Spleen (tissue), 11 donors: ENCODE results near the gene TMEM259. TPM values are rescaled to one million over a fixed set of nuclear protein-coding genes. Genes with fewer than 3 reads are reported as not detected.

Source experiments
- DNase-seq: peaks from one replicate; pipeline ENCODE4 v3.0.0-alpha.2; 2020
- H3K27ac ChIP-seq, 8 donors: fragments of 200-600 bp; sonication (generic) in 7 of 8; 1 replicate in 4 of 8; 2 replicates in 4 of 8; pipeline versions ENCODE4 v1.5.0 to v1.8.0; 2016 to 2021; ENCODE audit warnings: inconsistent platforms in 4 of 8, mild to moderate bottlenecking in 4 of 8, moderate library complexity in 1 of 8
- H3K27me3 ChIP-seq, 7 donors: fragments of 200-600 bp; sonication (generic) in 6 of 7; replicated peaks in 1 of 7; 1 replicate in 4 of 7; 2 replicates in 3 of 7; pipeline versions ENCODE4 v1.5.0 to v1.8.0; 2016 to 2021; ENCODE audit warnings: inconsistent platforms in 3 of 7, mild to moderate bottlenecking in 1 of 7
- H3K36me3 ChIP-seq, 6 donors: fragments of 200-600 bp; sonication (generic) in 5 of 6; 1 replicate in 4 of 6; 2 replicates in 2 of 6; pipeline versions ENCODE4 v1.5.0 to v1.8.0; 2016 to 2021; ENCODE audit warnings: inconsistent platforms in 2 of 6
- H3K4me1 ChIP-seq, 6 donors: fragments of 200-600 bp; sonication (generic) in 5 of 6; 1 replicate in 3 of 6; 2 replicates in 3 of 6; pipeline versions ENCODE4 v1.5.0 to v1.8.0; 2016 to 2021; ENCODE audit warnings: inconsistent platforms in 3 of 6
- H3K4me3 ChIP-seq, 8 donors: fragments of 200-600 bp; sonication (generic) in 7 of 8; 1 replicate in 4 of 8; 2 replicates in 4 of 8; pipeline versions ENCODE4 v1.5.0 to v1.8.0; 2016 to 2021; ENCODE audit warnings: inconsistent platforms in 4 of 8, mild to moderate bottlenecking in 4 of 8, moderate library complexity in 2 of 8
- H3K9me3 ChIP-seq, 8 donors: fragments of 200-600 bp; sonication (generic) in 7 of 8; 1 replicate in 4 of 8; 2 replicates in 4 of 8; pipeline versions ENCODE4 v1.5.0 to v1.8.0; 2016 to 2021; ENCODE audit warnings: inconsistent platforms in 4 of 8
- CTCF ChIP-seq, 11 experiments: fragments of 200-600 bp in 7 of 11; fragments of 450-650 bp in 4 of 11; sonication (generic) in 4 of 11; IDR thresholded peaks in 8 of 11; conservative IDR thresholded peaks in 3 of 11; 1 replicate in 7 of 11; 2 replicates in 4 of 11; pipeline versions ENCODE4 v1.4.0 to v1.8.0; 2016 to 2021; ENCODE audit warnings: antibody characterized with exemption in 11 of 11, inconsistent platforms in 4 of 11, mild to moderate bottlenecking in 1 of 11
- POLR2A ChIP-seq, 3 donors: fragments of 450-650 bp; IDR thresholded peaks; one replicate each; pipeline ENCODE4 v1.5.1; 2017; ENCODE audit warnings: antibody characterized with exemption in 3 of 3, mild to moderate bottlenecking in 1 of 3
- POLR2AphosphoS5 ChIP-seq, 3 donors: sonication (generic); formaldehyde crosslinking; IDR thresholded peaks; one replicate each; pipeline ENCODE4 v1.5.1; 2017; ENCODE audit warnings: antibody characterized with exemption in 3 of 3
- WGBS, 5 donors: extraction: QIAGEN DNeasy Blood & Tissue Kit in 3 of 5; methylation state at CpG; one replicate each; pipeline versions ENCODE4 v1.1.5 to v1.1.7; 2013 to 2018; 5-methylcytosine and 5-hydroxymethylcytosine counted together
- intact Hi-C: fragments of 100-400 bp; cut with DNase I; formaldehyde crosslinking; loops from one replicate; pipeline ENCODE4 v1.15.0; 2023; ENCODE audit warnings: low total_unique reads
- polyA plus RNA-seq, 3 donors: library from polyadenylated mRNA; stranded (reverse); fragments of 200-250 nt; gene quantifications; one replicate each; pipeline ENCODE4 v1.2.1, GENCODE V29; 2013
- total RNA-seq, 7 donors: library from RNA; depleted of rRNA in 3 of 7; stranded (reverse); fragments of >200 nt in 3 of 7; fragmentation: NEBNext Ultra II Directional in 4 of 7; extraction: Animal tissue kit (Norgen Biotek cat#: 25700) in 4 of 7; gene quantifications; one replicate each; pipeline versions ENCODE4 v1.1.0 to v1.2.1, GENCODE V29; 2016 to 2021
- donor health status: healthy with polysubstance abuse.
- donor health status: DM: no; HTN: no; CAD: no; lungs with moderate emphysema.
- donor health status: DM: no; HTN: no; CAD: no.
- donor health status: Bipolar disorder and iron deficiency.
- donor health status: healthy.
- donor health status: DM: no; HTN: no; CAD: no.
- donor health status: DM: yes; HTN: yes; CAD: no.

TMEM259 gene
- total and polyA plus RNA-seq, 10 donors: 172 to 560 (median 241) TPM

GRCh38 chr19:1066251-1066747 is 45.4 kb upstream of the TMEM259 start:
- Histone ChIP-seq H3K9me3 (no peaks in the 10 kb centered on the region), H3K27me3 (peaks cover 0 to 17% (median 0%) of the 10 kb centered on the region in 7 donors), H3K36me3 (peaks cover 0 to 35% (median 14%) of the 10 kb centered on the region in 6 donors), H3K4me3 (peak overlapping the region; percentile 77 to 97 (median 87)), H3K27ac (peak overlapping the region; percentile 80 to 98 (median 95)), H3K4me1 (peaks cover 48 to 80% (median 72%) of the 10 kb centered on the region in 6 donors)
- peak; percentile 84 for DNase-seq
- intact Hi-C loops: no loop called here
- TF ChIP-seq POLR2AphosphoS5 (IDR thresholded peaks at IDR 0.05) (no peak), CTCF (IDR thresholded peaks at IDR 0.05 in 8 of 11, conservative IDR thresholded peaks at IDR 0.05 in 3 of 11) (no peak), POLR2A (IDR thresholded peaks at IDR 0.05) (no peak)
- WGBS, 5 donors: 35 to 49% (median 44%) methylated on average over 7 to 17 of the region's 17 CpGs

GRCh38 chr19:1065606-1066109 is 44.7 kb upstream of the TMEM259 start:
- Histone ChIP-seq H3K9me3 (no peaks in the 10 kb centered on the region), H3K4me1 (peaks cover 44 to 75% (median 67%) of the 10 kb centered on the region in 6 donors), H3K27me3 (peaks cover 0 to 10% (median 0%) of the 10 kb centered on the region in 7 donors), H3K36me3 (peaks cover 0 to 28% (median 9%) of the 10 kb centered on the region in 6 donors), H3K27ac (peak overlapping the region in 3 of 8 donors; percentile 97 to 98 (median 97)), H3K4me3 (peak overlapping the region in 1 of 8 donors; percentile 88)
- intact Hi-C loops: no loop called here
- peak; percentile 79 for DNase-seq
- WGBS, 5 donors: 76 to 88% (median 87%) methylated on average over 13 to 17 of the region's 17 CpGs
- TF ChIP-seq POLR2AphosphoS5 (IDR thresholded peaks at IDR 0.05) (no peak), POLR2A (IDR thresholded peaks at IDR 0.05) (no peak), CTCF (IDR thresholded peaks at IDR 0.05 in 8 of 11, conservative IDR thresholded peaks at IDR 0.05 in 3 of 11) (no peak)

GRCh38 chr19:1064661-1065605 is 44.0 kb upstream of the TMEM259 start:
- TF ChIP-seq POLR2A (IDR thresholded peaks at IDR 0.05) (no peak), CTCF (IDR thresholded peaks at IDR 0.05 in 8 of 11, conservative IDR thresholded peaks at IDR 0.05 in 3 of 11) (peak; percentile 82 to 98 (median 94)), POLR2AphosphoS5 (IDR thresholded peaks at IDR 0.05) (peak; percentile 70 to 90 (median 71))
- intact Hi-C loops: no loop called here
- H3K4me3 ChIP-seq: peak overlapping the region in 2 of 8 donors; percentile 2 to 88
- H3K4me1 ChIP-seq: peaks cover 37 to 68% (median 59%) of the 10 kb centered on the region in 6 donors
- DNase-seq: peak; percentile 94
- H3K27me3 ChIP-seq: peaks cover 0 to 10% (median 0%) of the 10 kb centered on the region in 7 donors
- 13 to 35% (median 17%) methylated on average over 20 to 60 of the region's 60 CpGs for WGBS, 5 donors
- H3K36me3 ChIP-seq: peaks cover 0 to 21% (median 2%) of the 10 kb centered on the region in 6 donors
- H3K9me3 ChIP-seq: peaks cover 0 to 3% (median 0%) of the 10 kb centered on the region in 8 donors
- peak overlapping the region in 6 of 8 donors; percentile 34 to 98 (median 79) for H3K27ac ChIP-seq
